ENCODE data around the gene APCDD1.
"Not testable (repeated sequence)": the region's sequence is repeated elsewhere in the genome, so short reads cannot be mapped to it uniquely, and the experiment has no call there.

The APCDD1 gene

GRCh38 chr18:10460414-10461018 is 6.1 kb downstream of the APCDD1 start:
- in situ Hi-C loops (cut with MboI; ENCODE audit: low sequenced_read_pairs): no loop called here

DNA sequence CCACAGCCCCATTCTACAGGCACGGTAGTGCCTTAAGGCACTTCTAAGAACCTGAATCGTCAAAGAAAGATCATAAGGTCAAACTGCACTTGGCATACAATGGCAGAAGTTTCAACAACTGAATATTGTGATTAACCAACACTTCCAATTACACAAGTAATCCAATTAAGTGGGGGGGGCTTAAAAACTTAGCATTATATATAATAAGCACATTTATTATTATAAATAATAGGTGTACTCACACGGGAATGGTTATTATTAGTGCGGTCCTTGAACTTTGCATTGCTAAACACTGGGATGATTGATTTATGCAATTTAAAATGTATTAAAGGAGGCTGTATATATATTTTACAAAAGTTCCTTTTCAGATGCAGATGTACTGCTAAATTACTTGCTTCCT is 7.6 kb downstream of the APCDD1 start:
- in situ Hi-C loops (cut with MboI; ENCODE audit: low sequenced_read_pairs): no loop called here

DNA sequence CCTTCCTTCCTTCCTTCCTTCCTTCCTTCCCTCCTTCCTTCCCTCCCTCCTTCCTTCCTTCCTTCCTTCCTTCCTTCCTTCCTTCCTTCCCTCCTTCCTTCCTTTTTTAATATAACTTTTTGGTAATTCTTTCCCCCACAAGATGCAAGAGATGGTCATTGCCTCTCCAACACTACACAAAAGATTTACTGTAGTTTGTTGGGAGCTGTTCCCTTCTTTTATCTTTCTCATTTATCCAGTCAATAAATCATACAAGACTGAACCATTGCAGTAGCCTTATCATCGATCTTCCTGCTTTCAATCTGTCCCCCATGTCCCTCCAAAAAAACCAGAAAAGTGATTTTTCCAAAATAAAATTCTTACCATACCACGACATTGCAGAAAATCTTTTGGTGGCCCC is 8.2 kb downstream of the APCDD1 start:
- in situ Hi-C loops (cut with MboI; ENCODE audit: low sequenced_read_pairs): no loop called here

- in situ Hi-C loops (cut with MboI; ENCODE audit: low sequenced_read_pairs): no loop called here
These were observed 8.7 kb downstream of the APCDD1 start for GRCh38 chr18:10463096-10463495.

DNA sequence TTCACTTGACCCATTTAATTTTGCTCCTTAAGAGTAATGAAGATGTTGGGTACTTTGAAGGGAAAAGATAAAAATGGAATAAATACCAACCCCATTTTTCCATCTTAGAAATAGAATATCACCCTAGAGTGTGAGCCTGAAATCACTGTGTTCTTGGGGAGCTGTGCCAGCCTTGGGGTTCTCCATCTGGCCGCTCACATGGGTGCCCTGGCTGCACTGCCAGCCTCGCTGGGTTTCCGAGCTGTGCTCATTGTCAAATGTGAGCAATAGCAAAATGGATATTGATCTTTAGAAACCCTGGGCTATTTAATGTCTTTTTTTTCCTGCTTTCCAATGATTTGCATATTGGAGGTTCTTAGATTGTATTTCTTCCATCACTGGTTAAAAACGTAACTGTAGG is 9.3 kb downstream of the APCDD1 start:
- in situ Hi-C loops (cut with MboI; ENCODE audit: low sequenced_read_pairs): no loop called here

DNA sequence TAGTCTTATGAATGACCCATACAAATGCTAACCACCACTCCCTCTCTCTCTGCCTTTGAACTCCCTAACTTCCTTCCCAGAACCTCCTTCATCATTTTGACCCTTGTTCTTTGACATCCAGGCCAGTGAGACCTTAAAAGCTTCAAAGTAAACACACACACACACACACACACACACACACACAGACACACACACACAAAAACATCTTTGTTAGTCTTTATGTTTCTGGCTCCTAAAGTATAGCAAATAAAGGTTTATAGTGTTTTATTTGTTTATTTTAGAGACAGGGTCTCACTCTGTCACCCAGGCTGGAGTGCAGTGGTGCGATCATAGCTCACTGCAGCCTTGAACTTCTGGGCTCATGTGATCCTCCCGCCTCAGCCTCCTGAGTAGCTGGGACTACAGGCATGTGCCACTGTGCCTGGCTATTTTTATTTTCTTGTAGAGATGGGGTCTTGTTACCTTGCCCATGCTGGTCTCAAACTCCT is 9.8 kb downstream of the APCDD1 start:
- in situ Hi-C loops (cut with MboI; ENCODE audit: low sequenced_read_pairs): not testable (repeated sequence)

DNA sequence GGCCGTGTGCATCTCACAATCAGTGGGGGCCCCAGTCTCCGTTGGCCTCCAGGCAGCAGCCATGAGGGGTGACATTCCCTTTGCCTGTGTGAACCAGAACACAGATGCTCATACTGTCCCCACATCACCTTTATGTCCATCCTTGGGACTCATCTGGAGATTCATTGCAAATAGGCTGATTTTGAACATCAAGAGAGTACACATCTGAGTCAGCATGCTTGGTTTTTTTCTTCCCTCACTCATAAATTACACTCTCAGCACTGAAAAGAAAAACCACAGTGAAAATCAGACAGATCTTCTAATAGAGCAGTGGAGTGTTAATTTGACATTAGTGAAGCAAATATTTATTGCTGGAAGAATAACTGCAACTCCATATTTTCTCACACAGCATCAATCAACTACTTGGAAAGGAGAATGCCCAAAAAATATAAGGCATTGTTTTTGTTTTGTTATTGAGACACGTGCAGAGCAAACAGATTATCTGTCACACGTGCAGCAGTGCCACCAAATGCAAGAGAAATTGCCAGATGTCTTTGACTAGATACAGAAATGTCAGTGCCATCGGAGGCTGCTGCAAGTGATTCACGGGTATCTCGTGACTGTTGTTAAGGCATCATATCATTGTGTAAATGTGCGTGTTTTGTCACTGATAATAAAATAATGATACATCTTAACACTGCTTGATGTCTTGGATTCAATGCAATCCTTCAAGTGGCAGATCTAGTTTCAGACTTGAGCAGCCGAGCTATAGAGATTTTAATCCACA is 10.9 kb downstream of the APCDD1 start:
- in situ Hi-C loops (cut with MboI; ENCODE audit: low sequenced_read_pairs): no loop called here

DNA sequence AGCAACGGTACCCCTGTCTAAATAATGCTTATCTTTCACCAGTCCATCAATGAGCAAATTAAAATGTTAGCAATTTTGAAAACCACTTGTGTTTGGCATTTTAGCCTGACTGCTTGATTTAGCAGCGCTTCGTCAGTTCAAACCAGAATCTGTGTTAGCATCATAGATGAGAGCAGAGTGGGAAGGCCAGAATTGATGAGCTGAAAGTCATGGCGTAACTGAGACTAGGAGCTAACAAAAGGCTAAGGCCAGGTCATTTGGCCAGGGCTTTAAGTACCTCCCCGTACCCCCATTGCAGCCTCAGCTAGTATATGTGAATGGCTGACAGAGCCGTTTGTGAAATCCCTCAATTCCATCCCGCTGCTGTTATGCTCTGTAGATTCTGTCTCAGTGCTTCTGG is 16.0 kb downstream of the APCDD1 start:
- in situ Hi-C loops (cut with MboI; ENCODE audit: low sequenced_read_pairs): no loop called here

GRCh38 chr18:10471574-10471973 is 17.1 kb downstream of the APCDD1 start:
- in situ Hi-C loops (cut with MboI; ENCODE audit: low sequenced_read_pairs): no loop called here

DNA sequence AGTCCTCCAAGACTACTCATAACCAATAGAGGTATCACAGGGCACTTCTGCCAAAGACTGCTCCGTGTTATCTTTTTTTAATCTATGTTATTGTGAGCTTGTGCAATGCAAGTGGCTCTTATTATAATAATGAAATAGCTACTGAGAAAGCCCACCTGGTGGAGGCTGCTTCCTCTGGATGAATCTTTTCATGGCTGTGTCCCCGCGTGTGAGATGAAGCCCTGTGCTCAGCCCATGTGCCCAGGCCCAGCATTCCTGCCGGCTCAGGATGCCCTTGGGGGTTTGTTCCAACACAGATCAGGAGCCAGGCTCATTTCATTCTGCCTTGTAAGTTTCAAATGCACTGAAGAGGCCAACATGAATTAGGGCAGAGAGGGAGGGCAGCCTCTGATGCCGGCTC is 18.7 kb downstream of the APCDD1 start:
- in situ Hi-C loops (cut with MboI; ENCODE audit: low sequenced_read_pairs): no loop called here

DNA sequence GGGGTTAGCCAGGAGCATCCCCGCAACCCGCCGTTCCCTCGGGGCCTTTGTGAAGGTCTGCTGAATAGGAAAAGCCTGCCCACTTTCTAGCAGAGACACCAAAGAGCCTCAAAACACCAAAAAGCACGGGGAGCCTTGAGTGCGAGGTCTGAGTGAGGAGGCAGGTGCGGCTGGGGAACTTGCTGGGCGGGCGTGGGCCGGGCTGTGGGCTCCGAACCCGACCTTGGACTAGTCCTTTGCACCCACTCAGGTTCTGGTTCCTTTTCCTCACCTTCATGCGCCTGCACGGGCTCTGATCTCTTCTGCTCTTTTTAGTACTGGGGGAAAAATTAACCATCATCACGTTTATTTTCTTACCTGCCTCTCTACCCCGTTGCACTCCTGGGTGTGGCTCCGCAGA is 19.9 kb downstream of the APCDD1 start:
- in situ Hi-C loops (cut with MboI; ENCODE audit: low sequenced_read_pairs): no loop called here

- in situ Hi-C loops (cut with MboI; ENCODE audit: low sequenced_read_pairs): no loop called here
These were observed 20.8 kb downstream of the APCDD1 start for GRCh38 chr18:10475276-10475653.

GRCh38 chr18:10475654-10476291 is 21.3 kb downstream of the APCDD1 start:
- in situ Hi-C loops (cut with MboI; ENCODE audit: low sequenced_read_pairs): no loop called here

DNA sequence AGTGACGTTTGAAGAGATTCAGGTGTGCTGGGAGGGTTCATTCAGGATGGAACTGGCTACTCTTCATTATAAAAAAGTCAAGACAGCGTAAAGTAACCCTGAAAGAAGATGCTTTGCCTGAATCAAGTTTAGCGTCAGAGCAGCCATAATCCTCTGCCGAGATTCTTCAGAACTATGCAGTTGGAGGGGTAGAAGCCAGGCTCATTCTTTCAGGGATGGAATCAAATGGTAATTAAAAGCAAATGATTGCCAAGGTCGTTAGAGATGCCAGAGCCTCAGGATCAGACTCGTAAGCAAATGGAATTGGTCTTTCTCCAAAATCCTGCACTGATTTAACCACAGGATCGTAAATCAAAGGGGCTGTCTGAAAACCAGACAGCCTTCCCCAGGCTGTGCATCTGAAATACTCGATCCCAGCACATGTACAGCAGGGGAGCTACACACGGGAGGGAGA is 21.9 kb downstream of the APCDD1 start:
- in situ Hi-C loops (cut with MboI; ENCODE audit: low sequenced_read_pairs): no loop called here

- in situ Hi-C loops (cut with MboI; ENCODE audit: low sequenced_read_pairs): no loop called here
These were observed 22.9 kb downstream of the APCDD1 start for GRCh38 chr18:10477121-10477862.

- in situ Hi-C loops (cut with MboI; ENCODE audit: low sequenced_read_pairs): no loop called here
These were observed 23.4 kb downstream of the APCDD1 start for GRCh38 chr18:10477863-10478260.

DNA sequence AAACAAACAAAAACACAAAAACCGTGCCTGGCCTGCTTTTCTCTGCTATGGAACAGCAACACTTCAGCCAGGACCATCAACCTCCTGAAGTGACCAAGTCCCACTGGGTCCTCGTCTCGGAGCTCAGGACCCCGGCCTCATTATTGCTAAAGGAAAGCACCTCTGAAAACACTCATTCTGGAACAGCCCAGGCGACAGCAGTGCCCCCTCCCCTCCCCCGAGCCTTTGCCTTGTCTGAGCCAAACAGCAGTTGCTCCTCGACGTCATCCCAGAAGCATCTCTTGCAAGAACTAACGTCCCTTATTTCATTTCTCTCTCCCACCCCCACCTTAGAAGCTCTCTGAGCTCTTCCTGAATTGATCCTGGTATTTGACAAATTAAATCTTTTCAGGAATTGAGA is 27.4 kb downstream of the APCDD1 start:
- in situ Hi-C loops (cut with MboI; ENCODE audit: low sequenced_read_pairs): no loop called here

GRCh38 chr18:10482363-10482984 is 28.0 kb downstream of the APCDD1 start:
- in situ Hi-C loops (cut with MboI; ENCODE audit: low sequenced_read_pairs): no loop called here

- in situ Hi-C loops (cut with MboI; ENCODE audit: low sequenced_read_pairs): no loop called here
These were observed 28.8 kb downstream of the APCDD1 start for GRCh38 chr18:10482985-10483949.

GRCh38 chr18:10485475-10485874 is 31.0 kb downstream of the APCDD1 start:
- in situ Hi-C loops (cut with MboI; ENCODE audit: low sequenced_read_pairs): no loop called here

Measured in hTERT RPE-1 (cell line).